Epidermal melanocyte (primary cell): ENCODE measurements around the gene POP5.
"Not testable (repeated sequence)": the region's sequence is repeated elsewhere in the genome, so short reads cannot be mapped to it uniquely, and the experiment has no call there.

Experiments
- DNase-seq: peaks from one replicate; pipeline ENCODE4 v3.0.0; 2011; ENCODE audit warnings: low spot score; ENCODE audit not compliant: insufficient read length

The POP5 gene

DNA sequence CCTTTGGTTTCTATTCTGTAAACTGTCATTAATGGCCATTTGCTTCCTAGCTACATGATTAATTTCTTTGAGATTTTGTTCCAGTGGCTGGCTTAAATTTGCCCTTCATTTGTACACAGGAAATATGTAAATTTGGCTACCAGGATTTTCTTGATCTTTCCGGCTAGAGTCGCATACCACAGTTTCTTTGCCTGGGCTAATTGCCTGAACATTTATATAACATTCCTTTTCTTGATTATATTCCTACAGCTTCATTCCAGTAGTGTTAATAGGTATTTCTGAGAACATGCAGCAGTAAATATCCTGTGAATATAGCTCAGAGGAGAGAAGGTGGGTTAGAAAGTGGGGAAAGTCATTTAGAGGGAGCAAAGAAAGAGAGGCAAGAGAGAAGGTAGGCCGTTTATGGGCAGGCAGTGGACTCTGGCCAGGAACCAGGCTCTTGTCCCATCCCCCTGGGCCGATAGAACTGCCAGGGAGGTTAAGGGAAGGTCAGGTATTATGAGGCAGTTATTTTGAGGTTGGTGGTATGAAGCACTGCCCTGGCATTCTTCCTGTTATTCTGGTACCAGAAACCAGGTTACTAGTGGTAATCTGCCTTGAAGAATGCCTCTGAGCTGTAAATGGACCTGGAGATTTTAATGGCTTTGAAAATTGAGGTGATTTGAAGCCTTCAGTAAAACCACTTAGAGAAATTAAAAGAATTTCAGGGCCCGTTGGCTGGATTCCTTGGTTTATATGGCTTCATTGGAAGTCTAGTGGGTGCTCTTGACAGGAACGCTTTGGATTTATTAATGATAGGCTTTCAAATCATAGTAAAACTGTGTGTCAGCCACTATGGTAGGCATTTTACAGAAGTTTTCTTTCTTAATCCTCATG, 42.7 kb downstream of the POP5 start:
- no peak for DNase-seq

DNA sequence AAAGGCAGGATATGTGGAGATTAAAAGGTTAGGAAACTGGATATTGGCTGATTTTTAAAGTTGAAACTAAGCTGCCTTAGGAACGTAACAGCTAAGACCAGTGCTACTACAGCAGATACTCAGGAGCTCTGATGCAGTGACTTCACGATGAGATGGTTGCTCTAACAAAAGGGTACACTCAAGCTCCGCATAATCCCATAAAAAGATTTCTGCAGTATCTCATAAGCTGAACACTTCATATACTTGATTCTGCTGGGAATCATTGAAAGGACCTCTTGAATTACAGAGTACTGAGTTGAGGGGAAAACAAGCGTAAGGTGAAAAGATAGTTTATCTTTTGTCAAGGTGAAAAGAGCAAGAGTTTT, 43.4 kb downstream of the POP5 start:
- DNase-seq: no peak

DNA sequence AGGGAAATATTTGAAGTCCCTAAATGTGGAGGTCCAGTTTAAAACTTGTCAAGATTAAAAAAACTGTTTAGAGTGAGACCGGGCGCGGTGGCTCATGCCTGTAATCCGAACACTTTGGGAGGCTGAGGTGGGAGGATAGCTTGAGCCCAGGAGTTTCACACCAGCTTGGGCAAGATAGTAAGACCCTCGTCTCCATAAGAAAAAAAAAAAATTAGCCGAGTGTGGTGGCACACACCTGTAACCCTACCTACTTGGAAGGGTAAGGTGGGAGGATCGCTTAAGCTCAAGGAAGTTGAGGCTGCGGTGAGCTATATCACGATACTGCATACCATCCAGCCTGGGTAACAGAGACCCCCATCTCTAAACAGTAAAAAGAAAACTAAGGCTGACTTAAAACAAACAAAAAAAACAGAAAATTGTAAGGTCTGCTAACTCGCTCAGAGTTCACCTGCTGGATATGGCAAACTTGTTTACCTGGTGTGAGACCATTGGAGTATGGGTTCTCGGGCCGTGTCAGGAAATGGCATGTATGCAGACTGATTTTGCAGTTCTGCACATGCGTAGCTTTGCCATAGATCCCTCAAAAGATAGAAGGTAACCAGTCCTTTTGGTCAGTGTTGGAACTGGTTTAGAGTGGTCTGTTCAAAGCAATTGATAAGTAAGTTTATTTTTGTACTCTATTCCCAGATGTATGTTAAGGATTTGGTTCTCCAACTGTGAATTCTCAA, 45.0 kb downstream of the POP5 start:
- DNase-seq: no peak

DNA sequence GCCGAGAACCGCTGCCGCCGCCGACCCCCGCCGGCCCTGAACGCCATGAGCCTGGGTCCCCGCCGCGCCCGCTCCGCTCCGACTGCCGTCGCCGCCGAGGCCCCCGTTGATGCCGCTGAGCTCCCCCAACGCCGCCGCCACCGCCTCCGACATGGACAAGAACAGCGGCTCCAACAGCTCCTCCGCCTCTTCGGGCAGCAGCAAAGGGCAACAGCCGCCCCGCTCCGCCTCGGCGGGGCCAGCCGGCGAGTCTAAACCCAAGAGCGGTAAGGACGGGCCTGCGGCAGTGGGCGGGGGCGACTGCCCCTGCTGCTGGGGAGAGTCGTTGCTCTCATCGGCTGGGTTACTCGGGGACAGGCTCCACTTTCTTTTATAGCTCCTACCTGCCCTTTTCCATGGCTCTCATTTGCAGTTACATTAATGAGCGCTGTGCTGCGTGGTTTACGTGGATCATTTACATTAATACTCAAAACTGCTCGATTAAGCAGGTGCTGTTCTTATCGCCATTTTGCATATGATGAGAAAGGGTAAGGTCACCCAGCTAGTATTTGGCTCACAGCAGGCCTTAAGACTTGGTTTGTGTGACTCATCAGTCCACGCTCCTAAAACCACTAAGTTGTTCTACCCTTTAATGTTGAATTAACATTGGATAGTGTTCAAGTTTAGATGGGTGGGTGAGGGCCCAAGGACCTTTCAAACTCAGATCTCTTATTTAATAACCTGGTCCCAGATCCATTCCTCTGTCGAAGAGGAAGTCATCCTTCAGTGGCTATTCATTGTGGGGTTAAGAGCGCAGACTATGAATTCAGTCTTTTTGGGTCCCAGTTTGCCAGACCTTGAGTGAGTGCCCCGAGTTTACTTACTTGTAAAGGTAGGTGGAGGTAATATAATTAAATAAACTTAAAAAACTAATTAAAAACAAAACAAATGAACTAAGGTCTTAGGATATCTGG, 46.2 kb downstream of the POP5 start:
- no peak for DNase-seq

DNA sequence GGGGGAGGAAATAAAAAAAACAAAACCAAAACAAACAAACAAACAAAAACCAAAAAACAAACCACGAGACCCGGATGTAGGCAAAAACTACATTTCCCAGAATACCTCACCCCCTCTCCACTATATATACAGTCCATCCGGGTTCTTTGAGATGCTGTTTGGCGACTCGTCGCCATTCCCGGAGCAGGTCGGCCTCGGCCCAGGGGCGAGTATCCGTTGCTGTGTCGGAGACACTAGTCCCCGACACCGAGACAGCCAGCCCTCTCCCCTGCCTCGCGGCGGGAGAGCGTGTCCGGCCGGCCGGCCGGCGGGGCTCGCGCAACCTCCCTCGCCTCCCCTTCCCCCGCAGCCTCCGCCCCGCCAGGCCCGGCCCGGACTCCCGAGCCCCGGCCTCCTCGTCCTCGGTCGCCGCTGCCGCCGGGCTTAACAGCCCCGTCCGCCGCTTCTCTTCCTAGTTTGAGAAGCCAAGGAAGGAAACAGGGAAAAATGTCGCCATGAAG, 46.9 kb downstream of the POP5 start, which contains the start of gene RNF10:
TSS of gene RNF10 (plus strand) at position 154 of the 500 bp plus-strand sequence. CDS start 456 bp downstream, outside the sequence.
- peak; percentile 90 for DNase-seq

DNA sequence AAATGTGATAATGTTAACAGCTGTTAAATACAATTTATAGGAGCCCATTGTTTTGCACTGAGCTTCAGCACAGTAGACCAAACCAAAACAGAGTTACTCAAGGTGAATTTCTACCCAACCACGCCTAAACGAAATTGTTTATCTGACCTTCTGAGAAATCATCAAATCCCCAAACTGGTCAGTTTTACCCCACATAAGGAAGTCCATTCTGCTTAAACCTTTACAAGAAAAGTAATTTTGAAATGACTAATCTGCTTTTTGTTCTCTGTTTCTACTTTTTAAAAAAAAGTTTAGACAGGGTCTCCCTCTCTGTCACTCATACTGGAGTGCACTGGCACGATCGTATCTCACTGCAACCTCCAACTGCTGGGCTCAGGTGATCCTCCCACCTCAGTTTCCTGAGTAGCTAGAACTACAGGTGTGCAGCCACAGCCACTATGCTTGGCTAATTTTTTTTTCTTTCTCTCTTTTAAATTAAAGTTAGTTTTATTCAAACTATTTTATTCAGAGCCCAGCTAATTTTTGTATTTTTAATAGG, 48.4 kb downstream of the POP5 start:
- no peak for DNase-seq

DNA sequence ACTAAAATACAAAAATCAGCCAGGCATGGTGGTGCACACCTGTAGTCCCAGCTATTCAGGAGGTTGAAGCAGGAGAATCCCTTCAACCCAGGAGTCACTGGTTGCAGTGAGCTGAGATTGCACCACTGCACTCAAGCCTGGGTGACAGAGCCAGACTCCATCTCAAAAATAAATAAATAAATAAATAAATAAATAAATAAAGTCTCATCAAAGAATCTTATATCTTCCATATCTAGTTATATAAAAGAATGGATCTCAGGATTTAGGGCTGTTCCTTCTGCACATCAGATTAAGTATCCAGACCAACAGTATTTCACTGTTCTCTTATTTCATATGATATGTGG, 50.8 kb downstream of the POP5 start:
- not testable (repeated sequence) for DNase-seq

DNA sequence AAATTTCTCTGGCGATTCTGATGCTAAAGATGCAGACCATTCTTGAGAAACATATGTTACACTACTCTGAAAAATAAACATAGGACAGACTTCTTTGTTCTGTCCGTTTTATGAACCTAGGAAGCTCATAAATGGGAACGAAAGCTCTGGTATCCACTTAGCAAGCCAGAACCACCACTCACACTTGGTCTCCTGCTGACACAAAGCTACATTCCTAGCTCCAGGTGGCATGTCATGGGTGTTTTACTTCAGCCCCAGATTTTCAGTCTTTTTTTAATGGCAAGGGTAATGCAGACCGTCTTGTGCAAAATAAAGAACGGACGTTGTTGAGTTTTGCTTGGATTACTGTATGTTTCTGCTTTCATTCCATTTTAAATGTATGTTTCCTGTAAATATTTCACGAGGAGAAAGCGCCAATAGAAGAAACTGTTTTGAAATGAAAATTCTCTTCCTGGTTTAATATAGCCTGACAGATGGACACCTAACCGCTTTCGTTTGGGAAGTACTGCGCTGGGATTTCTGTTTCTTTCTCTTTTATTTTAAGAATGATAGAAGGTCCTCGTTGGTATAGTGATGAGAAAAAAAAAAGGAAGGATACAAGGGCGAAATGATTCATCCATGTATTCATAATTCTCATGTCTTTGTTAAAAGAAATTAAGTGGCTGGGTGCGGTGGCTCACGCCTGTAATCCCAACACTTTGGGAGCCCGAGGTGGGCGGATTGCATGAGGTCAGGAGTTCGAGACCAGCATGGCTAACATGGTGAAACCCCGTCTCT, 51.4 kb downstream of the POP5 start:
- no peak for DNase-seq

DNA sequence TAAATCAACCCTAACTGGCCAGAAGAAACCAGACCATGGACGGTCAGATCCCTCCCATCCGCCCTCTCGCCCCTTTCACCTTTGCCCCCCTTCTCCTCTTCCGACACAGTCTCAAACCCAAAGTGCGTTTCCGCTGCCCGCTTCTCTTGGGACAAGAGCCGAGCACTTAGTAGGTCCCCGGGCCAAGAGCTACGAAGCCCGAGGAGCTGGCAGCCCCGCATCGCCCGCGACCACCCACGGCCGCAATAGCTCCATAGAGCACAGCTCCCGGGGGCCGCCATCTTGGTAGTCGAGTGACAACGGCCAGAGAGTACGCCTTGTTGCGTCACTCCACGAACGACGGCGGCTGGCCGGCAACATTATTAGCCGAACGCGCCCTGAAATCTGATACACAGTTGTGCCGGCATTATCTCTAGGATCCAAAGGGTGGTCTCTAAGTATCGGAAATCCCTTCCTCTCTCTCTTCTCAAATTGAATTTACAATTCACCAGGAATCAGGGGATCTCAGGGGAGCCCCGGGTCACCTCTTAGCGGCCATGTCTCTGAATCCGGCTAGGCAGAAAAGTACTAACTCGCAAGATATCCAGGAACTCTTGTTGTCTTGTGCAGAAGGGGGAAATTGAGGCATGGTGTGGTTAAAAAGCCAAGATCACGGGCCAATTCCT, 52.2 kb downstream of the POP5 start, which contains the start of gene COQ5:
TSS of gene COQ5 (minus strand) at position 298 of the 665 bp plus-strand sequence. CDS start at position 281, 17 bp downstream.
- DNase-seq: peak; percentile 68
